ENCODE measurements around the gene RTP2. TPM values are rescaled to one million over a fixed set of nuclear protein-coding genes. Genes with fewer than 3 reads are reported as not detected.

Gene RTP2
- total RNA-seq, 1 donor = not detected

GRCh38 chr3:187728940-187729583, 26.7 kb upstream of the RTP2 start:
- Histone ChIP-seq H3K4me1 (ENCODE audit: insufficient read depth, low read length) (no peaks in the 10 kb centered on the region), H3K27me3 (ENCODE audit: insufficient read depth, low read length) (no peaks in the 10 kb centered on the region)

GRCh38 chr3:187728248-187728647, 25.9 kb upstream of the RTP2 start:
- H3K4me3 ChIP-seq (ENCODE audit: low read length) = no peak overlapping the region
- no peaks in the 10 kb centered on the region for H3K4me1 ChIP-seq (ENCODE audit: insufficient read depth, low read length)
- H3K9me3 ChIP-seq (ENCODE audit: low read depth, low read length) = no peaks in the 10 kb centered on the region
- no peaks in the 10 kb centered on the region for H3K27me3 ChIP-seq (ENCODE audit: insufficient read depth, low read length)

More at GRCh38 chr3:187728940-187729583, 26.7 kb upstream of the RTP2 start:
- Histone ChIP-seq H3K9me3 (ENCODE audit: low read depth, low read length) (no peaks in the 10 kb centered on the region), H3K4me3 (ENCODE audit: low read length) (no peak overlapping the region)

- H3K4me1 ChIP-seq (ENCODE audit: insufficient read depth, low read length) = no peaks in the 10 kb centered on the region
- H3K4me3 ChIP-seq (ENCODE audit: low read length) = no peak overlapping the region
- no peaks in the 10 kb centered on the region for H3K9me3 ChIP-seq (ENCODE audit: low read depth, low read length)
- no peaks in the 10 kb centered on the region for H3K27me3 ChIP-seq (ENCODE audit: insufficient read depth, low read length)
These were observed 24.2 kb upstream of the RTP2 start for GRCh38 chr3:187726564-187726963.

GRCh38 chr3:187725653-187726370, 23.5 kb upstream of the RTP2 start:
- H3K4me1 ChIP-seq (ENCODE audit: insufficient read depth, low read length) = no peaks in the 10 kb centered on the region

GRCh38 chr3:187725224-187725623, 22.9 kb upstream of the RTP2 start:
- Histone ChIP-seq H3K4me3 (ENCODE audit: low read length) (no peak overlapping the region), H3K4me1 (ENCODE audit: insufficient read depth, low read length) (no peaks in the 10 kb centered on the region), H3K9me3 (ENCODE audit: low read depth, low read length) (no peaks in the 10 kb centered on the region), H3K27me3 (ENCODE audit: insufficient read depth, low read length) (no peaks in the 10 kb centered on the region)

More at GRCh38 chr3:187725653-187726370, 23.5 kb upstream of the RTP2 start:
- Histone ChIP-seq H3K27me3 (ENCODE audit: insufficient read depth, low read length) (no peaks in the 10 kb centered on the region), H3K9me3 (ENCODE audit: low read depth, low read length) (no peaks in the 10 kb centered on the region), H3K4me3 (ENCODE audit: low read length) (no peak overlapping the region)

- Histone ChIP-seq H3K4me3 (ENCODE audit: low read length) (no peak overlapping the region), H3K27me3 (ENCODE audit: insufficient read depth, low read length) (no peaks in the 10 kb centered on the region), H3K4me1 (ENCODE audit: insufficient read depth, low read length) (no peaks in the 10 kb centered on the region), H3K9me3 (ENCODE audit: low read depth, low read length) (no peaks in the 10 kb centered on the region)
These were observed 19.9 kb upstream of the RTP2 start for GRCh38 chr3:187722206-187722612.

- Histone ChIP-seq H3K4me1 (ENCODE audit: insufficient read depth, low read length) (no peaks in the 10 kb centered on the region), H3K9me3 (ENCODE audit: low read depth, low read length) (no peaks in the 10 kb centered on the region), H3K4me3 (ENCODE audit: low read length) (no peak overlapping the region), H3K27me3 (ENCODE audit: insufficient read depth, low read length) (no peaks in the 10 kb centered on the region)
These were observed 18.7 kb upstream of the RTP2 start for GRCh38 chr3:187721055-187721454.

- no peak overlapping the region for H3K4me3 ChIP-seq (ENCODE audit: low read length)
These were observed 17.9 kb upstream of the RTP2 start for GRCh38 chr3:187720337-187720670.

GRCh38 chr3:187719628-187720336, 17.4 kb upstream of the RTP2 start:
- H3K9me3 ChIP-seq (ENCODE audit: low read depth, low read length) = no peaks in the 10 kb centered on the region
- H3K4me1 ChIP-seq (ENCODE audit: insufficient read depth, low read length) = no peaks in the 10 kb centered on the region
- no peak overlapping the region for H3K4me3 ChIP-seq (ENCODE audit: low read length)
- no peaks in the 10 kb centered on the region for H3K27me3 ChIP-seq (ENCODE audit: insufficient read depth, low read length)

More at GRCh38 chr3:187720337-187720670, 17.9 kb upstream of the RTP2 start:
- Histone ChIP-seq H3K9me3 (ENCODE audit: low read depth, low read length) (no peaks in the 10 kb centered on the region), H3K4me1 (ENCODE audit: insufficient read depth, low read length) (no peaks in the 10 kb centered on the region), H3K27me3 (ENCODE audit: insufficient read depth, low read length) (no peaks in the 10 kb centered on the region)

- Histone ChIP-seq H3K9me3 (ENCODE audit: low read depth, low read length) (no peaks in the 10 kb centered on the region), H3K4me1 (ENCODE audit: insufficient read depth, low read length) (no peaks in the 10 kb centered on the region), H3K27me3 (ENCODE audit: insufficient read depth, low read length) (no peaks in the 10 kb centered on the region), H3K4me3 (ENCODE audit: low read length) (no peak overlapping the region)
These were observed 16.4 kb upstream of the RTP2 start for GRCh38 chr3:187718802-187719201.

- no peaks in the 10 kb centered on the region for H3K27me3 ChIP-seq (ENCODE audit: insufficient read depth, low read length)
These were observed 15.2 kb upstream of the RTP2 start for GRCh38 chr3:187717572-187717971.

GRCh38 chr3:187714404-187714979, 12.1 kb upstream of the RTP2 start:
- Histone ChIP-seq H3K4me1 (ENCODE audit: insufficient read depth, low read length) (no peaks in the 10 kb centered on the region), H3K4me3 (ENCODE audit: low read length) (no peak overlapping the region), H3K27me3 (ENCODE audit: insufficient read depth, low read length) (no peaks in the 10 kb centered on the region), H3K9me3 (ENCODE audit: low read depth, low read length) (no peaks in the 10 kb centered on the region)

More at GRCh38 chr3:187717572-187717971, 15.2 kb upstream of the RTP2 start:
- Histone ChIP-seq H3K4me3 (ENCODE audit: low read length) (no peak overlapping the region), H3K9me3 (ENCODE audit: low read depth, low read length) (no peaks in the 10 kb centered on the region), H3K4me1 (ENCODE audit: insufficient read depth, low read length) (no peaks in the 10 kb centered on the region)

- H3K4me1 ChIP-seq (ENCODE audit: insufficient read depth, low read length) = no peaks in the 10 kb centered on the region
- no peak overlapping the region for H3K4me3 ChIP-seq (ENCODE audit: low read length)
- H3K9me3 ChIP-seq (ENCODE audit: low read depth, low read length) = no peaks in the 10 kb centered on the region
- no peaks in the 10 kb centered on the region for H3K27me3 ChIP-seq (ENCODE audit: insufficient read depth, low read length)
These were observed 11.1 kb upstream of the RTP2 start for GRCh38 chr3:187713504-187713903.

GRCh38 chr3:187709155-187709554, 6.8 kb upstream of the RTP2 start:
- H3K9me3 ChIP-seq (ENCODE audit: low read depth, low read length) = no peaks in the 10 kb centered on the region
- no peaks in the 10 kb centered on the region for H3K27me3 ChIP-seq (ENCODE audit: insufficient read depth, low read length)
- no peaks in the 10 kb centered on the region for H3K4me1 ChIP-seq (ENCODE audit: insufficient read depth, low read length)
- H3K4me3 ChIP-seq (ENCODE audit: low read length) = no peak overlapping the region

- Histone ChIP-seq H3K27me3 (ENCODE audit: insufficient read depth, low read length) (no peaks in the 10 kb centered on the region), H3K4me3 (ENCODE audit: low read length) (no peak overlapping the region), H3K9me3 (ENCODE audit: low read depth, low read length) (no peaks in the 10 kb centered on the region), H3K4me1 (ENCODE audit: insufficient read depth, low read length) (no peaks in the 10 kb centered on the region)
These were observed 6.3 kb upstream of the RTP2 start for GRCh38 chr3:187708696-187709095.
